GM19035 (cell line): ENCODE results near the gene MEPE.
"Not testable (repeated sequence)": the region's sequence is repeated elsewhere in the genome, so short reads cannot be mapped to it uniquely, and the experiment has no call there.

ENCODE experiments used
- ATAC-seq: cut with Tn5 transposase; IDR thresholded peaks from one replicate; pipeline ENCODE4 v1.9.1; 2021; ENCODE audit not compliant: unreplicated experiment

Gene MEPE

GRCh38 chr4:87882321-87882720, 49.6 kb downstream of the MEPE start:
- no peak for ATAC-seq

- ATAC-seq = no peak
These were observed 50.1 kb downstream of the MEPE start for GRCh38 chr4:87882861-87883260.

- ATAC-seq = no peak
These were observed 52.3 kb downstream of the MEPE start for GRCh38 chr4:87884976-87885549.

GRCh38 chr4:87886083-87886482, 53.3 kb downstream of the MEPE start:
- no peak for ATAC-seq

GRCh38 chr4:87890753-87891152, 58.0 kb downstream of the MEPE start:
- ATAC-seq = not testable (repeated sequence)

GRCh38 chr4:87895964-87896621, 63.3 kb downstream of the MEPE start:
- ATAC-seq = no peak
